Osteocyte (in vitro differentiated cells): ENCODE measurements around the gene SIT1. TPM values are rescaled to one million over a fixed set of nuclear protein-coding genes. Genes with fewer than 3 reads are reported as not detected.
A peak's percentile ranks its signal among the peaks of the same experiment; 100 is the strongest.

ENCODE experiments used
- DNase-seq: peaks from one replicate; pipeline ENCODE4 v3.0.0; 2021; ENCODE audit warnings: mixed read lengths; ENCODE audit not compliant: unreplicated experiment; ENCODE audit errors: extremely low spot score
- H3K27ac Mint-ChIP-seq: one replicate; pipeline ENCODE4 v1.8.0; 2021; ENCODE audit warnings: mild to moderate bottlenecking, mixed read lengths; ENCODE audit not compliant: unreplicated experiment
- H3K27me3 Mint-ChIP-seq: one replicate; pipeline ENCODE4 v1.8.0; 2021; ENCODE audit warnings: mixed read lengths; ENCODE audit not compliant: unreplicated experiment
- H3K36me3 Mint-ChIP-seq: one replicate; pipeline ENCODE4 v1.8.0; 2021; ENCODE audit warnings: mixed read lengths; ENCODE audit not compliant: unreplicated experiment
- H3K4me1 Mint-ChIP-seq: one replicate; pipeline ENCODE4 v1.8.0; 2021; ENCODE audit warnings: mixed read lengths; ENCODE audit not compliant: unreplicated experiment
- H3K4me3 Mint-ChIP-seq: one replicate; pipeline ENCODE4 v1.8.0; 2021; ENCODE audit warnings: mild to moderate bottlenecking, moderate library complexity, mixed read lengths; ENCODE audit not compliant: unreplicated experiment
- H3K9me3 Mint-ChIP-seq: one replicate; pipeline ENCODE4 v1.8.0; 2021; ENCODE audit warnings: mixed read lengths; ENCODE audit not compliant: unreplicated experiment
- total RNA-seq: library from RNA; stranded (reverse); gene quantifications from 2 replicates; pipeline ENCODE4 v1.2.1, GENCODE V29; 2021
- TF ChIP-seq, protein P1 (sequence below): fragments of 200-600 bp; sonication (generic); IDR thresholded peaks from 2 replicates; pipeline ENCODE4 v1.5.0; 2021; ENCODE audit warnings: antibody characterized with exemption, mild to moderate bottlenecking, moderate library complexity

The SIT1 gene
- total RNA-seq, 1 donor from 2014 or later, result not detected

DNA sequence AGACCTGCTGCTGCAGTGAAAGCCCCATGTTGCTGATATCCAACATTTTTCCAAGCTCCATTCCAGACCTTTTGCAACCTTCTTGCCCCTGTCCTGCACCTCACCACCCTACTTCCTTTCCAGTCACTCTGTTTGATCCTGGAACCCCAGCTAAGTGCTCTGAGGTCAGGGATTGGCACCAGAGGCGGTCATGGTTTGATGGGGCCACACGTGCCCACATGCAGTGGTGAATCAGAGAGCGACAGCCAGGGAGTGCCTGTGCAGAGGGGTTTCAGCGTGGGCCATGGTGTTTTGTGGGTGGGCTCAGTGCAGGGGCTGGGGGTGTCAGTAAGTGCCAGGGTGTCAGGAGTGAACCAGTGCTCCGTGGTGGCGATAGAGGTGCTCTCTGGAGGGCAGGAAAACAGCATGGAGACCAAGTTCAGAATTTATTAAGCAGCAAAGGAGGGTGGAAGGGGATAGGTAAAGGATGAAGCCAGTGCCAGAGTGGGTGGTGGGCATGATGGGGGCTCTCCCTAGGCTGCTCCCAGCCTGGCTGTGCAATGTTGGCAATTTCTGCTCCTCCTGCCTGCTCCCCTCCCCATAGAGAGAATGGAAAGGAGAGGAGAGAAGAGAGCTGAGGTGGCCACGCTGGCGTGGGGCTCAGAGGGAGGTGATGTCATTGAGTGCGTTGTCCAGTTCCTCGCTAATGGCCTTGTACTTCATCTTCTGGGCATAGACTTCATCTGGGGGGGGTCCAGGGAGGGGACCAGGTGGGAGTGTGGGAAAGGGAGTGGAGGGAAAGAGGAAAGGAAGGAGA is 32.0 kb upstream of the SIT1 start:
- Mint-ChIP-seq H3K9me3 (no peaks in the 10 kb centered on the region), H3K27ac (peak overlapping the region; percentile 54), H3K27me3 (no peaks in the 10 kb centered on the region), H3K36me3 (peaks cover 32% of the 10 kb centered on the region), H3K4me3 (no peak overlapping the region), H3K4me1 (peaks cover 84% of the 10 kb centered on the region)
- no peak for DNase-seq
- TF ChIP-seq, protein P1, sequence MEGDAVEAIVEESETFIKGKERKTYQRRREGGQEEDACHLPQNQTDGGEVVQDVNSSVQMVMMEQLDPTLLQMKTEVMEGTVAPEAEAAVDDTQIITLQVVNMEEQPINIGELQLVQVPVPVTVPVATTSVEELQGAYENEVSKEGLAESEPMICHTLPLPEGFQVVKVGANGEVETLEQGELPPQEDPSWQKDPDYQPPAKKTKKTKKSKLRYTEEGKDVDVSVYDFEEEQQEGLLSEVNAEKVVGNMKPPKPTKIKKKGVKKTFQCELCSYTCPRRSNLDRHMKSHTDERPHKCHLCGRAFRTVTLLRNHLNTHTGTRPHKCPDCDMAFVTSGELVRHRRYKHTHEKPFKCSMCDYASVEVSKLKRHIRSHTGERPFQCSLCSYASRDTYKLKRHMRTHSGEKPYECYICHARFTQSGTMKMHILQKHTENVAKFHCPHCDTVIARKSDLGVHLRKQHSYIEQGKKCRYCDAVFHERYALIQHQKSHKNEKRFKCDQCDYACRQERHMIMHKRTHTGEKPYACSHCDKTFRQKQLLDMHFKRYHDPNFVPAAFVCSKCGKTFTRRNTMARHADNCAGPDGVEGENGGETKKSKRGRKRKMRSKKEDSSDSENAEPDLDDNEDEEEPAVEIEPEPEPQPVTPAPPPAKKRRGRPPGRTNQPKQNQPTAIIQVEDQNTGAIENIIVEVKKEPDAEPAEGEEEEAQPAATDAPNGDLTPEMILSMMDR, result no peak

DNA sequence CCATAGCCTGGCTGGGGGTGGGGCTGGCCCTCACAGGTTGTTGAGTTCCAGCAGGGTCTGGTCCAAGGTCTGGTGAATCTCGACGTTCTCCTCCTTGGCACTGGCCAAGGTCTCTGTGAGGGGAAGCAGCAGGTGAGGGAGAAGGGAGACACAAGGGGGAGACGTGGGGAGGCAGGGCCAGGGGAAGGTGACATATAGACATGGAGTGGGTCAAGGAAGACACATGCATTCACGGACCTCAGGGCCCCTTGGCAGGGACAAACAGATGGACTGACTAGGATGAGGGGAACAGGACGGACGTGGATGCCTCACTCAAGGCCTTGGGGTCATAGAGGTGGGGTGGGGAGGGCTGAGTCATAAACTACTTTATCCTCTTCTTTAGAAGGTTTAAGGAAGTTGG is 31.3 kb upstream of the SIT1 start:
- Mint-ChIP-seq H3K4me3 (no peak overlapping the region), H3K4me1 (peaks cover 80% of the 10 kb centered on the region), H3K27ac (peak overlapping the region; percentile 48), H3K9me3 (no peaks in the 10 kb centered on the region), H3K36me3 (peaks cover 32% of the 10 kb centered on the region), H3K27me3 (no peaks in the 10 kb centered on the region)
- TF ChIP-seq, protein P1, result no peak
- no peak for DNase-seq

- Mint-ChIP-seq H3K27ac (peak overlapping the region; percentile 67), H3K9me3 (no peaks in the 10 kb centered on the region), H3K36me3 (peaks cover 32% of the 10 kb centered on the region), H3K4me1 (peaks cover 75% of the 10 kb centered on the region), H3K27me3 (no peaks in the 10 kb centered on the region), H3K4me3 (no peak overlapping the region)
- DNase-seq, result no peak
- TF ChIP-seq, protein P1, result no peak
Measured at GRCh38 chr9:35681341-35682002, 30.7 kb upstream of the SIT1 start.

DNA sequence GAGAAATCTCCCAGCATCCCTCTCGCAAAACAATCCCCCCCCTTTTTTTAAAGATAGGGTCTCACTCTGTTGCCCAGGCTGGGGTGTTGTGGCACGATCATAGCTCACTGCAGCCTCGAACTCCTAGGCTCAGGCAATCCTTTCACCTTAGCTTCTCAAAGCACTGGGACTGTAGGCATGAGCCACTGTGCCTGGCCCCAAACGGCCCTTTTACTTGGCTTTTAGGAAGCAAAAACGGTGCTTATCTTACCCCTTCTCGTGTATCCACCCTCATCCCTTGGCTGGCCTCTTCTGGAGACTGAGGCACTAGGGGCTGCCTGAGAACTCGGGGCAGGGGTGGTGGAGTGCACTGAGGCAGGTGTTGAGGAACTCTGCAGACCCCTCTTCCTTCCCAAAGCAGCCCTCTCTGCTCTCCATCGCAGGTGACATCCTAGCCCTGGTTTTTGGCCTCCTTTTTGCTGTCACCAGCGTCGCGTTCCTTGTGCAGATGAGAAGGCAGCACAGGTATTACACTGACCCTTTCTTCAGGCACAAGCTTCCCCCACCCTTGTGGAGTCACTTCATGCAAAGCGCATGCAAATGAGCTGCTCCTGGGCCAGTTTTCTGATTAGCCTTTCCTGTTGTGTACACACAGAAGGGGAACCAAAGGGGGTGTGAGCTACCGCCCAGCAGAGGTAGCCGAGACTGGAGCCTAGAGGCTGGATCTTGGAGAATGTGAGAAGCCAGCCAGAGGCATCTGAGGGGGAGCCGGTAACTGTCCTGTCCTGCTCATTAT is 29.8 kb upstream of the SIT1 start:
- TF ChIP-seq, protein P1, result no peak
- DNase-seq, result no peak
- peaks cover 26% of the 10 kb centered on the region for H3K36me3 Mint-ChIP-seq
- peaks cover 69% of the 10 kb centered on the region for H3K4me1 Mint-ChIP-seq
- no peaks in the 10 kb centered on the region for H3K9me3 Mint-ChIP-seq
- no peak overlapping the region for H3K4me3 Mint-ChIP-seq
- H3K27ac Mint-ChIP-seq, result peak overlapping the region; percentile 33
- H3K27me3 Mint-ChIP-seq, result no peaks in the 10 kb centered on the region
